Measurements from ENCODE around the gene ASPM. TPM values are rescaled to one million over a fixed set of nuclear protein-coding genes. Genes with fewer than 3 reads are reported as not detected.

The ASPM gene
- total and polyA plus RNA-seq, 2 of the 4 experiments (the other 2 are of a cell fraction), result 7.1 to 27.8 TPM

- Histone ChIP-seq H3K79me1 (ENCODE audit: low read depth in 1 of 2, low read length in 2 of 2) (peaks cover 8 to 22% of the 10 kb centered on the region in 2 experiments), H2BK120ac (ENCODE audit: low read depth, low read length) (peak overlapping the region; percentile 38; the same call in 1 of the 2 replicates), H3K23ac (ENCODE audit: low read depth, low read length) (0 out of 2 replicates have a peak overlapping the region, but pooled peaks have one; percentile 24), H2AFZ (replicated peaks; ENCODE audit: low read length, poor library complexity) (no peak overlapping the region), H3K4me2 (ENCODE audit: low read depth, low read length) (no peak overlapping the region), H3K56ac (ENCODE audit: extremely low read depth, insufficient read depth, low read length) (no peak overlapping the region), H2BK15ac (ENCODE audit: low read depth, low read length) (0 out of 3 replicates have a peak overlapping the region, but pooled peaks have one; percentile 43), H4K20me1 (ENCODE audit: insufficient read depth, low read length) (no peaks in the 10 kb centered on the region), H3K9me3 (ENCODE audit: control insufficient read depth, insufficient read depth, low read length) (no peaks in the 10 kb centered on the region), H3K14ac (replicated peaks; ENCODE audit: low read depth, low read length) (no peak overlapping the region), H3K9me1 (ENCODE audit: insufficient read depth, low read length) (no peaks in the 10 kb centered on the region), H3K27ac (ENCODE audit: insufficient read depth, low read length) (no peak overlapping the region), H3K27me3 (ENCODE audit: control insufficient read depth, insufficient read depth, low read length) (no peaks in the 10 kb centered on the region), H3K4me1 (ENCODE audit: control insufficient read depth, insufficient read depth, low read length) (peaks cover 4% of the 10 kb centered on the region; the same call in 1 of the 2 replicates), H3K4ac (ENCODE audit: low read depth, low read length) (0 out of 2 replicates have a peak overlapping the region, but pooled peaks have one; percentile 6), H3K4me3 (ENCODE audit: insufficient read depth, low read depth, low read length) (no peak overlapping the region), H2AK5ac (ENCODE audit: low read depth, low read length) (no peak overlapping the region), H3K36me3 (ENCODE audit: control insufficient read depth, insufficient read depth, low read length) (no peaks in the 10 kb centered on the region), H4K5ac (ENCODE audit: low read depth, low read length) (no peak overlapping the region), H3K9ac (ENCODE audit: low read depth, low read length) (no peak overlapping the region), H4K91ac (ENCODE audit: insufficient read depth, low read depth, low read length) (no peak overlapping the region), H2BK20ac (ENCODE audit: low read depth, low read length) (peak overlapping the region; percentile 42; the same call in 1 of the 2 replicates), H3K18ac (ENCODE audit: low read depth, low read length) (peak overlapping the region; percentile 30; the same call in 1 of the 2 replicates), H2BK5ac (ENCODE audit: low read depth, low read length, poor library complexity, severe bottlenecking) (no peak overlapping the region), H4K8ac (ENCODE audit: low read depth in 2 of 2, low read length in 2 of 2) (no peak overlapping the region), H2AK9ac (replicated peaks; ENCODE audit: low read depth, low read length, poor library complexity) (no peak overlapping the region)
- WGBS, 2 experiments (ENCODE audit: extremely low coverage in 2 of 2, insufficient read length in 1 of 2), result 100% methylated on average over 1 of the region's 2 CpGs; no CpG with 5 or more reads in 1 of the 2 experiments
- intact Hi-C loops (cut with micrococcal nuclease), result no loop called here
- no TSS peak for BruUV-seq (replicated peaks)
- no peak for TF ChIP-seq CTCF (conservative IDR thresholded peaks at IDR 0.05; ENCODE audit: low read depth, low read length)
- no peak for TF ChIP-seq SMC3 (IDR thresholded peaks at IDR 0.05; ENCODE audit: low read depth, low read length)
- TF ChIP-seq RCOR1 (IDR thresholded peaks at IDR 0.05; ENCODE audit: insufficient replicate concordance, low read length), result no peak
- TF ChIP-seq CEBPB (IDR thresholded peaks at IDR 0.05; ENCODE audit: low read depth, low read length), result no peak
- no peak for TF ChIP-seq FOS (IDR thresholded peaks at IDR 0.05; ENCODE audit: low read depth, low read length)
- TF ChIP-seq MAFK (IDR thresholded peaks at IDR 0.05; ENCODE audit: low read depth, low read length), result no peak
- no peak for TF ChIP-seq RAD21 (IDR thresholded peaks at IDR 0.05; ENCODE audit: low read length)
- no peak for TF ChIP-seq USF2 (IDR thresholded peaks at IDR 0.05; ENCODE audit: low read depth, low read length)
- no peak for TF ChIP-seq ELK1 (IDR thresholded peaks at IDR 0.05; ENCODE audit: borderline replicate concordance, low read depth, low read length)
- no peak for TF ChIP-seq BHLHE40 (IDR thresholded peaks at IDR 0.05; ENCODE audit: low read depth, low read length)
- no peak for TF ChIP-seq RFX5 (IDR thresholded peaks at IDR 0.05; ENCODE audit: low read depth, low read length)
- no peak for TF ChIP-seq POLR2A (IDR thresholded peaks at IDR 0.05; ENCODE audit: low read depth, low read length)
- no peak for TF ChIP-seq MXI1 (IDR thresholded peaks at IDR 0.05; ENCODE audit: borderline replicate concordance, low read depth, low read length)
- TF ChIP-seq MAZ (IDR thresholded peaks at IDR 0.05; ENCODE audit: borderline replicate concordance, low read depth, low read length), result no peak
- TF ChIP-seq CHD1 (IDR thresholded peaks at IDR 0.05; ENCODE audit: low read depth, low read length), result no peak
- TF ChIP-seq NFE2L2 (IDR thresholded peaks at IDR 0.05; ENCODE audit: low read depth, low read length), result no peak
- POLR2A ChIA-PET (ENCODE audit: unreplicated experiment), result no interaction called here
- DNase-seq, result no peak
- dilution Hi-C loops (cut with HindIII; ENCODE audit: low sequenced_read_pairs, unreplicated experiment), result no loop called here
- CTCF ChIA-PET, result interaction anchor here (1.6 kb wide), 1 partner anchor 13 kb away, joined by 3 read pairs; no protein-coding TSS in a partner anchor
- no peak for ATAC-seq (ENCODE audit: low read depth)
- in situ Hi-C loops (cut with MboI; ENCODE audit: low sequenced_read_pairs), result no loop called here
These were observed 16.8 kb downstream of the ASPM start for GRCh38 chr1:197129698-197130097.

Measured in IMR-90 (cell line).